Heart left ventricle (tissue), 13 donors: ENCODE data around the gene STRBP.

Experiments
- CTCF ChIP-seq, 12 donors: fragments of 200-600 bp; sonication (generic) in 4 of 12; IDR thresholded peaks; one replicate each; pipeline versions ENCODE4 v1.5.0 to v1.8.0; 2018 to 2022; ENCODE audit warnings: antibody characterized with exemption in 12 of 12, mild to moderate bottlenecking in 5 of 12
- POLR2A ChIP-seq, 2 donors: fragments of 450-650 bp; IDR thresholded peaks; one replicate each; pipeline ENCODE4 v1.6.1; 2017; ENCODE audit warnings: antibody characterized with exemption in 2 of 2, mild to moderate bottlenecking in 2 of 2, moderate library complexity in 2 of 2
- donor health status: ischemic (EF 13 %, LVEDD 7.1; RV severe dilation, severe dysfunction).
- donor health status: DM: no; HTN: yes; CAD: no.
- donor health status: DM: no; HTN: no; CAD: no.
- donor health status: ischemic (EF 25% LVEDD 6.9; RV normal size, moderate dysfunction).
- donor health status: ischemic (EF 25% LVEDD 5.7; RV mildly dilated, moderate dysfunction).
- donor health status: ischemic (EF 35%, LVEDD 5.7; RV mildly dilated, moderate dysfunction).
- donor health status: nonischemic (EF 11% LVEDD 7.7; RV severe dilation, severe dysfunction).
- donor health status: DM: yes; HTN: yes; CAD: no.
- donor health status: PGD.
- donor health status: ischemic (EF 29% LVEDD 5.4; RV normal size, mild dysfunction).
- donor health status: nonischemic (EF 23%, LVEDD 6.1; RV moderate dilation, normal function).

GRCh38 chr9:123296174-123296573 is 27.8 kb upstream of the STRBP start:
- TF ChIP-seq CTCF (IDR thresholded peaks at IDR 0.05) (no peak), POLR2A (IDR thresholded peaks at IDR 0.05) (no peak)
